NT2/D1 (cell line): ENCODE data around the gene MAN1A1.

Experiments
- SUZ12 ChIP-seq: IDR thresholded peaks from 2 replicates; pipeline ENCODE4 v1.6.1; 2011; ENCODE audit not compliant: insufficient read length, insufficient read depth; ENCODE audit errors: extremely low read depth
- YY1 ChIP-seq: IDR thresholded peaks from 2 replicates; pipeline ENCODE4 v1.6.1; 2011; ENCODE audit not compliant: insufficient read length, insufficient read depth
- ZNF274 ChIP-seq: IDR thresholded peaks from 2 replicates; pipeline ENCODE4 v1.6.1; 2011; ENCODE audit warnings: mild to moderate bottlenecking, low read depth, low read length

DNA sequence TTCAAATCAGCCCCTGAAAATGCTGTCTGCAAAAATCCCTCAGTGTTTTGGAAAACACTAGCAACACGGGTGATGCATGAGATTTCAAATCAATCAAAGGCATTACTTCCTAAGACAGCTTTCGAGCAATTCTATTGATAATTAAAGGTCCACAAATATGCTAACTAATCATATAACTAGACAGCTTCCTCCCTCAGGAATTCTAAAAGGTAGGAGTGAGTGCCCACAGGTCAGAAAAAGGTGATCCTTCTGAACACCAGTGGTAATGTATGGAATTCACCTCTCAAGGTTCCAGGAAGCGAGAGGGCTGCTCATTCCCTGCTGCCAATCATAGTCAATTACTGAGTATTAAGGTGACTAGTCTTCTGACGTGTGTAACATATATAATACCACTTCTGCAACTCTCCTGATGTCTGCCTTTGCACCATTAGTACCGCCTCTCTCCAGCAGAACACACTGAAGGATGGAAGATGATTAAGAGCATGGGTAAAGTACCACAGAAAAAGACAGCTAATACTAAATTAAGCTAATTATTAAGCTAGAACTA lies 16.4 kb downstream of the MAN1A1 start:
- TF ChIP-seq YY1 (no peak), ZNF274 (no peak), SUZ12 (no peak)
